ENCODE data around the gene SLC35F3.

GRCh38 chr1:234062166-234062565 is 157.7 kb downstream of the SLC35F3 start:
- TF ChIP-seq POLR2AphosphoS5 (IDR thresholded peaks at IDR 0.05; ENCODE audit: low read depth) (no peak), ZNF114 (CRISPR knock-in tag; IDR thresholded peaks at IDR 0.05) (no peak), CTCF (conservative IDR thresholded peaks at IDR 0.05; ENCODE audit: low read depth in 2 of 2) (no peak), EZH2 (IDR thresholded peaks at IDR 0.05; ENCODE audit: low read depth, unreplicated experiment) (no peak), ZNF331 (CRISPR knock-in tag; IDR thresholded peaks at IDR 0.05; ENCODE audit: low read depth) (no peak), EZH2phosphoT487 (IDR thresholded peaks at IDR 0.05; ENCODE audit: unreplicated experiment) (no peak), STAT1 (IDR thresholded peaks at IDR 0.05; ENCODE audit: unreplicated experiment) (no peak)
- TF ChIP-seq, protein P1, sequence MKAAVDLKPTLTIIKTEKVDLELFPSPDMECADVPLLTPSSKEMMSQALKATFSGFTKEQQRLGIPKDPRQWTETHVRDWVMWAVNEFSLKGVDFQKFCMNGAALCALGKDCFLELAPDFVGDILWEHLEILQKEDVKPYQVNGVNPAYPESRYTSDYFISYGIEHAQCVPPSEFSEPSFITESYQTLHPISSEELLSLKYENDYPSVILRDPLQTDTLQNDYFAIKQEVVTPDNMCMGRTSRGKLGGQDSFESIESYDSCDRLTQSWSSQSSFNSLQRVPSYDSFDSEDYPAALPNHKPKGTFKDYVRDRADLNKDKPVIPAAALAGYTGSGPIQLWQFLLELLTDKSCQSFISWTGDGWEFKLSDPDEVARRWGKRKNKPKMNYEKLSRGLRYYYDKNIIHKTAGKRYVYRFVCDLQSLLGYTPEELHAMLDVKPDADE (IDR thresholded peaks at IDR 0.05): no peak
